Heart left ventricle (tissue), 13 donors: Measurements from ENCODE around the gene NTN4.

Source experiments
- POLR2A ChIP-seq, 2 donors: fragments of 450-650 bp; IDR thresholded peaks; one replicate each; pipeline ENCODE4 v1.6.1; 2017; ENCODE audit warnings: antibody characterized with exemption in 2 of 2, mild to moderate bottlenecking in 2 of 2, moderate library complexity in 2 of 2
- TF ChIP-seq, protein P1 (sequence below), 12 donors: fragments of 200-600 bp; sonication (generic) in 4 of 12; IDR thresholded peaks; one replicate each; pipeline versions ENCODE4 v1.5.0 to v1.8.0; 2018 to 2022; ENCODE audit warnings: antibody characterized with exemption in 12 of 12, mild to moderate bottlenecking in 5 of 12
- donor health status: ischemic (EF 13 %, LVEDD 7.1; RV severe dilation, severe dysfunction).
- donor health status: DM: no; HTN: yes; CAD: no.
- donor health status: DM: no; HTN: no; CAD: no.
- donor health status: ischemic (EF 25% LVEDD 6.9; RV normal size, moderate dysfunction).
- donor health status: ischemic (EF 25% LVEDD 5.7; RV mildly dilated, moderate dysfunction).
- donor health status: ischemic (EF 35%, LVEDD 5.7; RV mildly dilated, moderate dysfunction).
- donor health status: nonischemic (EF 11% LVEDD 7.7; RV severe dilation, severe dysfunction).
- donor health status: DM: yes; HTN: yes; CAD: no.
- donor health status: PGD.
- donor health status: ischemic (EF 29% LVEDD 5.4; RV normal size, mild dysfunction).
- donor health status: nonischemic (EF 23%, LVEDD 6.1; RV moderate dilation, normal function).

DNA sequence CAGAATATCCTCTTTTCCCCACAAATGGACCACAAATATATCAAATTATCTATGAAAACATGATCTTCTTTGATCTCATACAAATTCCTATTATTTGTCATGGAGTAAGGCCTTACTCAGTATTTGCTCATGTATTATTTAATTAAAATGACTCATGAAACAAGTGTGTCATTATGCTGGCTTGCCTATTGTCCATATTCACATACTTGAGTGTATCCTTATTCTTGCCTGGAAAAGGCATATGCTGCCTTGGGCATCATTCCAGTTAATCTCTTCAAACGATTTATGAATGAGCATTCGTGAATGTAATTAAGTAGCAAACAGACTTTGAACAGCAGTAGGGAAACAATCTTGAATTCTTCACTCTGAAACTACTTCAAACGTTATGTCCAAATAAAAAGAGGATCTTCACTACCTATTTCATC lies 45.6 kb upstream of the NTN4 start:
- TF ChIP-seq, protein P1, sequence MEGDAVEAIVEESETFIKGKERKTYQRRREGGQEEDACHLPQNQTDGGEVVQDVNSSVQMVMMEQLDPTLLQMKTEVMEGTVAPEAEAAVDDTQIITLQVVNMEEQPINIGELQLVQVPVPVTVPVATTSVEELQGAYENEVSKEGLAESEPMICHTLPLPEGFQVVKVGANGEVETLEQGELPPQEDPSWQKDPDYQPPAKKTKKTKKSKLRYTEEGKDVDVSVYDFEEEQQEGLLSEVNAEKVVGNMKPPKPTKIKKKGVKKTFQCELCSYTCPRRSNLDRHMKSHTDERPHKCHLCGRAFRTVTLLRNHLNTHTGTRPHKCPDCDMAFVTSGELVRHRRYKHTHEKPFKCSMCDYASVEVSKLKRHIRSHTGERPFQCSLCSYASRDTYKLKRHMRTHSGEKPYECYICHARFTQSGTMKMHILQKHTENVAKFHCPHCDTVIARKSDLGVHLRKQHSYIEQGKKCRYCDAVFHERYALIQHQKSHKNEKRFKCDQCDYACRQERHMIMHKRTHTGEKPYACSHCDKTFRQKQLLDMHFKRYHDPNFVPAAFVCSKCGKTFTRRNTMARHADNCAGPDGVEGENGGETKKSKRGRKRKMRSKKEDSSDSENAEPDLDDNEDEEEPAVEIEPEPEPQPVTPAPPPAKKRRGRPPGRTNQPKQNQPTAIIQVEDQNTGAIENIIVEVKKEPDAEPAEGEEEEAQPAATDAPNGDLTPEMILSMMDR (IDR thresholded peaks at IDR 0.05), result no peak
- no peak for TF ChIP-seq POLR2A (IDR thresholded peaks at IDR 0.05)
